Myocyte (in vitro differentiated cells): ENCODE results near the gene FBXO5. TPM values are rescaled to one million over a fixed set of nuclear protein-coding genes. Genes with fewer than 3 reads are reported as not detected.
"Not testable (repeated sequence)": the region's sequence is repeated elsewhere in the genome, so short reads cannot be mapped to it uniquely, and the experiment has no call there.

Source experiments
- DNase-seq: peaks from one replicate; pipeline ENCODE4 v3.0.0-alpha.2; 2012; ENCODE audit warnings: low read depth
- polyA plus RNA-seq: library from polyadenylated mRNA; unstranded; fragments of >200 nt; gene quantifications from one replicate; pipeline ENCODE4 v1.2.1, GENCODE V29; 2012; ENCODE audit warnings: missing spikeins
- total RNA-seq: library from RNA; depleted of rRNA; stranded (reverse); fragments of >200 nt; gene quantifications from 2 replicates; pipeline ENCODE4 v1.2.3, GENCODE V29; 2014

Gene FBXO5
- total RNA-seq, result 4.1 and 5.3 TPM in 2 replicates
- 1.8 TPM for polyA plus RNA-seq

DNA sequence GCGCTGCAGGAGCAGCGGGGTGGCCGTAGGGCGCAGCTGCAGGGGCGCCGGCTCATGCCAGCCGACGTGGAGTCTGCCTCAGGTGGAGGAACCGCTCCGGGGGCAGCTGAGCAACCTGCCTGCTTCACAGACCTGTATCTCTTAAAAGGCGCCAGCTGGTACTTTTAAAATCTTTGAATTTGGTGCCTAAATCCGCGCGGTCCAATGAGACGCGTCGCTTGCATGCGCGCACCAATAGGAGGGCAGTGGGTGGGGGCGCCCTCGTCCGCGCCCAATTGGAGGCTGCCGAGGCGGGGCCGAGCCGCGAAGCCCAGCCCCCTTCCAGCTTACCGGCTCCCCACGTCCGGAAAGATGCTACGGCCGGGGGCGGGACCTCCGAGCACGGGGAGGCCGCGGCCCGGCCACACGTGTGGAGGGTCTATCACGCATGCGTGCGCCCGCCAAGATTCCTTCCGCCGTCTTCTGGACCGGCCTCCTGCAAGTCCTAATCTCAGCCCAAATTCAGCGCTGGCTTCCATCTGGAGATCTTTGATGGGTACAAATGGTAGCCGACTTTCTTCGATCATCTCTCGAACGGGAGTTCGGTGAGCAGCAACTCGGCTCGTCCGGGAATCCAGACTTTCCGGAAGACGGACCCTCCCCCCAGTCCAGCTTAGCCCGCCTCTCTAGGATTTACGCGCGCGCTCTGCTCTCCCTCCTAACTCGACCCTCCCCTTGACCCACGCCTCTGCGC is at the start of gene FBXO5:
TSS of gene FBXO5 (minus strand) at position 138 of the 733 bp plus-strand sequence. CDS start at position 56, 82 bp downstream.
- peak; percentile 98 for DNase-seq

- peak; percentile 65 for DNase-seq
Observed at GRCh38 chr6:153032255-153032882, 49.5 kb upstream of the FBXO5 start.

DNA sequence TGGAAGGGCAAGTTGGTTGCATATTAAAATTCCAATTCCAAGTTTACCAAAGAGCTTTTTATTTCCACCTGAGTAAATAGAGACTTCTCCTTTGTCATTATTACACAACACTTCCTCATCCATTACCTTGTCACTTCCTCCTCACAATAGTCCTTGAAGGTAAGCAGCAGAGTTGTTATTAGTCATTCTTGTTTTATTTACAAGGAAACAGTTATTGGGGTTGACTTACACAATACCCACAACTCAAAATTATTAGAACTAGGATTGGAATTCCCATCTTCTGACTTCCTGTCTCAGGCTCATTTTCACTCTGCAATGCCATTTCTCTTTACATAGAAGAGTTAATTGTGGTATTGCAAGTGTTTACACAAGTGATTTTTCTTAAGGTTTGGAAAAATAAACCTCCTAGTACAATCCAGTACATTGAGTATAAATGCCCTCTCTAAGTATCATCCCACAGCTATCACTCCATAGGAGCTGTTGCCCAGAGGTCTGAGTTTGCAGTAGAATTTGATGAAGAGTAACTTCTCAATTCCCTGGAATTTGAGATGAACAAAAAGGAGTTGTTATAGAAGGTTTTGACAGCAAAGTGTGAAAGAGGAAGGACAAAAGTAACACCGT is 48.6 kb upstream of the FBXO5 start:
- no peak for DNase-seq

GRCh38 chr6:153028963-153029362 is 46.1 kb upstream of the FBXO5 start:
- no peak for DNase-seq

GRCh38 chr6:153028286-153028685 is 45.4 kb upstream of the FBXO5 start:
- no peak for DNase-seq

DNA sequence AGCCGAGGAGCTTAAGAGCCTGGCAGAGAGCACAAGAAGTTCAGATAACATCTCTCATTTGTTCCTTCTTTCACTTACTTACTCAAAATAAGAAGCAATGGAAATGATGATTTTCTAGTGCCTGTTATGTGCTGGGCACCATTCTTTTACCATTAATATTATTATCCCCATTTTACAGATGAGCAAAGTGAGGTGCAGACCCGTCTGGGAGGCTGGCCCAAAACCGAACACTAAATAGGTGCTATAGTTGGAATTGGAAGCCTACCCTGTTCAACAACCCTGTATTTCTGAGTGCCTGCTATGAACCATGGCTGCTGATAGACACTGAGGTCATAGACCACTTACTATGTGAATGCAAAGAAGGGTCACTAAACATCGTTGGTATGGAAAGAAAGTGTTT is 44.6 kb upstream of the FBXO5 start:
- DNase-seq, result no peak

DNA sequence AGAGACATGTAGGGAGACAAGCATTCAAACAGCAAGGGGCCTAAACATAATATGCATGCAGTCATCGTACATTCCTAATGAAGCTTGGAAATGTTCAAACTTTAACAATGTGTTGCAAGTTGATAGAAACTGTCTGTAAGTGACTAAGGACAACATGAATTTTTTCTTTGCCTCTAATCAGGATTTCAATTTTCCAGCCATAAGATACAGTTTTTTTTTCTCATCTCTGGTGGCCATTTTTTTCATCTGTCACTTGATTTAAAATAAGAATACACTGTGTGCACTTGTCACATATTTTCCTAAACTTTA is 41.8 kb upstream of the FBXO5 start:
- no peak for DNase-seq

DNA sequence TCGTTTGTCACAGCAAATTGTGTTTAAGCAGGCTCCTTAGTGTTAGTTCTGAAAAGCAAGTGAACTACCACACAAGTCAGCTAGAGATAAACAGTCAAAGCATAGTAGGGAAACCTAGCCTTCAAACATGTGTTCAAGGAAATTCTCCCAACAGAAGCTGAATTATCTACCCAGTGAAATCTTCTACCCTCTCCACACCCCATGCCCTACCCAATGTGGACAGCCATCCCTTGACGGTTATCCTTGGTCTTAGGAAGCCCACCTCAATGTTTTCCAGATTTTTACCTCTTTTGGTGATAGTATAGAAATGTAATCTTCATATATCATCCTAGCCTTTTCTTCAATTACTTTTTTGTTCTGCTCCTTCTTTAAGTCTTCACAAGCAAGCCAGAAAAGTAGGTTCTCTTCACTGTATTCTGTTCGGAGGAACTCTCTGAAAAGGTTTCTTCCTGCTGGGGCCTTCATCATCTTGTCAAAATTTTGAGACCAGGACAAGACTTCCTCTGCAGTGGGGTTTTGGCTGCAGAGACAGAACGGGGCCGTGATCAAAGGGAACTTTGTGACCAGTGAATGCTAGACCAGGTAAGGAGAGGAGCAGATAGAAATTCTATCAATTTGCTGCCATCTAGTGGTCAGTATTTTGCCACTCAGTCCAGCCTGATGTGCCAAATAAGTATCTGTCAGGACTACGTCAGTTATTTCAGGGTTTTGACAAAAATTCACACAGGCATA is 41.3 kb upstream of the FBXO5 start:
- DNase-seq, result peak; percentile 60

- DNase-seq, result no peak
Observed at GRCh38 chr6:153018355-153018754, 35.5 kb upstream of the FBXO5 start.

GRCh38 chr6:153016846-153017245 is 34.0 kb upstream of the FBXO5 start:
- no peak for DNase-seq

DNA sequence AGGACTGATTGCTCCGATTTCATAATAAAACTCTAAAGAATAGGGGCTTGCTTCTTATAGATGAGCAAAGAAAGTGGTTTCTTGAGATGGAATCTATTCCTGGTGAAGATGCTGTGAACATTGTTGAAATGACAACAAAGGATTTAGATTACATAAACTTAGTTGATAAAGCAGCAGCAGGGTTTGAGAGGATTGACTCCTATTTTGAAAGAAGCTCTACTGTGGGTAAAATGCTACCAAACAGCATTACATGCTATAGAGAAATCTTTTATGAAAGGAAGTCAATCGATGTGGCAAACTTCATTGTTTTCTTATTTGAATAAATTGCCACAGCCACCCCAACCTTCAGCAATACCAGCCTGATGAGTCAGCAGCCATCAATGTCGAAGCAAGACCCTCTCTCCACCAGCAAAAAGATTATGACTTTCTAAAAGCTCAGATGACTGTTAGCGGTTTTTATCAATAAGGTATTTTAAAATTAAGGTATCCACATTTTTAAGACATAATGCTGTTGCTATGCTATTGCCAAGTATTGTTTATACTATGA is 32.3 kb upstream of the FBXO5 start:
- no peak for DNase-seq

DNA sequence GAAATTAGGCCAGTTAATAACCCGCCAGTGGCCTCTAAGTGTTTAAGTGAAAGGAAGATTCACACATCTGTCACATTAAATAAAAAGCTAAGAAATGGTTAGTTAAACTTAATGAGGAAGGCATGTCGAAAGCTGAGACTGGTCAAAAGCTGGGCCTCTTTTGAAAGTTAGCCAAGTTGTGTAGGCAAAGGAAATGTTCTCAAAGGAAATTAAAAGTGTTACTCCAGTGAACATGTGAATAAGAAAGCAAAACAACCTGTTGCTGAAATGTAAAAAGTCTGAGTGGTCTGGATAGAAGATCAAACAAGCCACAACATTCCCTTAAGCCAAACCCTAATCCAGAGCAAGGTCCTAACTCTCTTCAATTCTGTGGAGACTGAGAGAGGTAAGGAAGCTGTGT is 30.6 kb upstream of the FBXO5 start:
- DNase-seq, result no peak

GRCh38 chr6:153012856-153013255 is 30.0 kb upstream of the FBXO5 start:
- peak; percentile 20 for DNase-seq

DNA sequence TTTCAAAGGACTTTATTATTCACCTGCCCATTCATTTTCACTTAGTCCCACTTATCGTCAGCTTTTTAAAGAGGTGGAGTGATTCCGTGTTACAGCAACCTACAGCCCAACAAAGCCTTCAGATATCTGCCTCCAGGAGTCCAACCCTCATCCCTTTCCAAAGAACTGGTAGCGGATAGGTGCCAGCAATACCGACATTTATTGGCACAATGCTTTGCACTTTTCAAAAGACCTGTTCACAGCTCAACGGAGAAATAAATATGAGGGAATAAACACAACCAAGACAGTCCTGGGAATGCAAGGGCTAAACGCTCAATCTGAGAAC is 20.5 kb upstream of the FBXO5 start:
- DNase-seq, result peak; percentile 35

DNA sequence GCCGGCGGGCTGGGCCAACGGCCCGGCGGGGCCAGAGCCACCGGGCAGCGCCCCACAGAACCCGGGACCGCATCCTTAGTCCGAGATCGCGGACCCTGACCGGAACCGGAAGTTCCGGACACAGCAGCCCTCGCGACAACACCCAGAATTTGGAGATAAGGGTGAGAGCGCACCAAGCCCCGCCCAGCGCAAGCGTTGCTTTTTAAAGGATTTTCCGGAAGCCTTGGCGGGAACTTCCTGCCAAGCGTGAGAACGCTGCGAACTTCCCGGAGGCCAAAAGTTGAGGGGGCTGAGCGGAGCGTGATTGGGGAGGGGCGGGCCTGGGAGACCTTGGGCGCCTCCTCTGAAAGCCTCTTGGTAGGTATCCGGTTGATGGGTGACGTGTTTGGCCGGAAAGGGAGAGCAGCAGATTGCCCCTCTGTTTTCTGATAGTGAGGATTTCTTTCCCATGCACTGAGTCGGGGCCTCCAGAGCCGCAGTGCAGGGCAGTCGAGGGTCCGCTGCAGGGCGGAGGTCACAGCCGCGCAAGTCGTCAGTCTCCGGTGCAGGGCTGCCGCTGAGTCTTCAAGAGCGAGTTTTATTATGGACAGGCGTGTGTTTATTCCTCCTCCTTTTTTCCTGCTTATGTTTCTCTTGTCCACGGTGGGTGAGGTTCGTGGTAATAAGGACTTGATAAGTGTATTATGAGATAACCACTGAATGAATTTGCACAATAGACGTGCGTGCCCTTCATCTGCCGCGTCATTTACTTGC is 19.9 kb upstream of the FBXO5 start, which contains the start of gene MTRF1L:
TSS of gene MTRF1L (minus strand) at position 97 of the 753 bp plus-strand sequence. CDS start at position 73, 24 bp downstream.
- peak; percentile 98 for DNase-seq

DNA sequence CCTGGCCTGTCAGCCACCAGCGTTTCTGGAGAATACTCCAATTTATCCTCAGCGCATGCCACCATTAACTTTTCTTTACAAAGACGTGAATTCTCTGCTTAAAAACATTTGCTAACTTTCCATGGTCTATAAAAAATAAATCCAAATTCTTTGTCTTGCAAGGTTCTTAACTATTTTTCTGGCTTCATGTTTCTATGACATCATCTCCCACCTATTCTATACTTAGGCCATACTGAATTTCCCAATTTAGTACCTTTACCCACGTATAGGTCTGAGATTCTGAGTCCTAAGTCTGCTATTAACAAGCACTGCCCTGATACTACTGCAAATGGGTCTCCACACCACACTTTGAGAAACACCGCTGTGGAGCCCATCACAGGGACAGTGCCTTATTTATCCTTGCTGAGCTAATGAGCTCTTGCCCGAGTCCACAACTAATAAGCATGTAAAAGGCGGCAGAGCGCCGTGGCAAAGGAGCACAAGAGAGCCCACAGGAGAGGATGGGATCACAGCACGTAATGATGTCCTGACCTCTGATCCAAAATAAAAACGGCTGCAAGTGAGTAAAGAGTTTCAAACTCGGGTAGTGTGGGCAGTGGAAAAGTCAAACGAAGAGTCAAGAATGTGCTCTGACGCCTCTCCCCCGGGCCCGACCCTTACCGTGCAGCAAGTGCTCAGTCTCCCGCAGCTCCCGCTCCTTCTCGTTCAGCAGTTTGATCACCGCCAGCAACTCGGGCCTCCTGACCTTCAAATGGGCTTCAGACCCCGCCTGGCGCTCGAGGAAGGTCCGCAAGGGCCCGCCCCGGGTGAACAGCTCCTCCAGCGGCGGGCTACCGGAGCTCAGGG is 19.1 kb upstream of the FBXO5 start:
- DNase-seq, result peak; percentile 24

GRCh38 chr6:153000790-153001189 is 17.9 kb upstream of the FBXO5 start:
- DNase-seq, result not testable (repeated sequence)

DNA sequence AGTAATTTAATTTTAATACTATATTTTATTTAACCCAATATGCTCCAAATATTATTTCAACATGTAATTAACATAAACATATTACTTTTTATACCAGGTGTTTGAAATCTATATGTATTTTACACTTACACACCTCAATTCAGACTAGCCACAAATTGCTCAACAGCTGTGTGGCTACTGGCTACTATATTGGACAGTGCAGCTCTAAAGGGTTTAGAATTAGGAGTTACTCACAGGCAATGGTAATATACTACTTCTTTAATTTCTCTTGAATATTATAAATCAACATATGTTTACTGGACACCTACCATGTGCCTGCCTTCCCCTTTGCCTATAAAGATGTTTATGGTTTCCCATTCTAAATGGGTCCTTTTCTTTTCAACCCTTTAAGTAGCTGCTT is 17.4 kb upstream of the FBXO5 start:
- no peak for DNase-seq

GRCh38 chr6:152999538-152999937 is 16.7 kb upstream of the FBXO5 start:
- not testable (repeated sequence) for DNase-seq

DNA sequence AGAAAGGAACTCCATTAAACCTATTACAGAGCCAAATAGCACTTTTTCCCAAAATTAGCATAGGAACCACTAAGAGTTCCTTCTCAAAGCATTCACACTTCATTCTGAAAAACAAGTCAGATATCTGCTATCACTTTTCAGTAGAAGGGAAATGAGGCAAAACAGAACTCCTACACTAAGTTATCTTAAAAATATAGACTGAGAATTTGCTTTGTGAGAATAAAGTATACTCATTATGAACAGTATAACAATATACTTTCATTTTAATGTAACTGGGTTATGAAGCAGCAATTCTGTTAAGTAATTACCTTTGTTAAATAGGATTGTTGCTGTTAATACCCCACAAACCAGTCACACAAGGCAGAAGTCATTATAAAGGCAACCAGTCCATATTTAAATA is 11.0 kb upstream of the FBXO5 start:
- no peak for DNase-seq
